ENCODE data around the gene BLOC1S1.

DNA sequence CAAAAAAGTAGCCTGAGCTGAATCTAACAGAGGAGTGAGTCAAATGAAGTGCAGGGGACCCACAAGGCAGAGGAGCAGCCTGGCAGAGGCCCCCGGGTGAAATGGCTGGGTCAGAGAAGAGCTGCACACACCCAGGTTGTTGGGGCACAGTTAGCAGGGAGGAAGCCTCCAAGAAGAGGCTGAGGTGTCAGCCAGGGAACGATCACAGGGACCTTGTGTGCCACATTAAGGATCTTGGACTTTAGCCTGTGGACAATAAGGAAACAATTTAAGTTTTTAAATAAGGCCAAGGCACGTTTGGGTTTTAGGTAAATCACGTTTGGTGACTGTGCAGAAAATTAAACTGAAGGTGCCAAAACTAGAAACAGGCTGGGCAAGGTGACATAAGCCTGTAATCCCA, 44.1 kb upstream of the BLOC1S1 start:
- TF ChIP-seq, protein P1, sequence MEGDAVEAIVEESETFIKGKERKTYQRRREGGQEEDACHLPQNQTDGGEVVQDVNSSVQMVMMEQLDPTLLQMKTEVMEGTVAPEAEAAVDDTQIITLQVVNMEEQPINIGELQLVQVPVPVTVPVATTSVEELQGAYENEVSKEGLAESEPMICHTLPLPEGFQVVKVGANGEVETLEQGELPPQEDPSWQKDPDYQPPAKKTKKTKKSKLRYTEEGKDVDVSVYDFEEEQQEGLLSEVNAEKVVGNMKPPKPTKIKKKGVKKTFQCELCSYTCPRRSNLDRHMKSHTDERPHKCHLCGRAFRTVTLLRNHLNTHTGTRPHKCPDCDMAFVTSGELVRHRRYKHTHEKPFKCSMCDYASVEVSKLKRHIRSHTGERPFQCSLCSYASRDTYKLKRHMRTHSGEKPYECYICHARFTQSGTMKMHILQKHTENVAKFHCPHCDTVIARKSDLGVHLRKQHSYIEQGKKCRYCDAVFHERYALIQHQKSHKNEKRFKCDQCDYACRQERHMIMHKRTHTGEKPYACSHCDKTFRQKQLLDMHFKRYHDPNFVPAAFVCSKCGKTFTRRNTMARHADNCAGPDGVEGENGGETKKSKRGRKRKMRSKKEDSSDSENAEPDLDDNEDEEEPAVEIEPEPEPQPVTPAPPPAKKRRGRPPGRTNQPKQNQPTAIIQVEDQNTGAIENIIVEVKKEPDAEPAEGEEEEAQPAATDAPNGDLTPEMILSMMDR (IDR thresholded peaks at IDR 0.05): no peak
- no peak for TF ChIP-seq POLR2A (IDR thresholded peaks at IDR 0.05)
